DMS114 treated with DMSO at 0.1 percent for 48 hours (cell line): ENCODE data around the gene DEPDC1B.
"Not testable (repeated sequence)": the region's sequence is repeated elsewhere in the genome, so short reads cannot be mapped to it uniquely, and the experiment has no call there.

Experiments
- DNase-seq: peaks from one replicate; lab custom pipeline; 2025; ENCODE audit not compliant: unreplicated experiment; lab: John Stamatoyannopoulos, UW

Gene DEPDC1B

DNA sequence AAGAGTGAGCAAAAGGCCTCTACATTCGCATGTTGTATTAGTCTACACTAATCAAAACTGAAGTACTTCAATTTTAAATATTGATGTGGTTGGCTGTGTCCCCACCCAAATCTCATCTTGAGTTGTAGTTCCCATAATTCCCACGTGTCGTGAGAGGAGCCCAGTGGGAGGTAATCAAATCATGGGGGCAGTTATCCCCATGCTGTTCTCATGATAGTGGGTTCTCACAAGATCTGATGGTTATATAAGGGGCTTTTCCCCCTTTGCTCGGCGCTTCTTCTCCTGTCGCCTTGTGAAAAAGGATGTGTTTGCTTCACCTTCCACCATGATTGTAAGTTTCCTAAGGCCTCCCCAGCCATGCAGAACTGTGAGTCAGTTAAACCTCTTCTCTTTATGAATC, 112.7 kb downstream of the DEPDC1B start:
- DNase-seq = not testable (repeated sequence)

DNA sequence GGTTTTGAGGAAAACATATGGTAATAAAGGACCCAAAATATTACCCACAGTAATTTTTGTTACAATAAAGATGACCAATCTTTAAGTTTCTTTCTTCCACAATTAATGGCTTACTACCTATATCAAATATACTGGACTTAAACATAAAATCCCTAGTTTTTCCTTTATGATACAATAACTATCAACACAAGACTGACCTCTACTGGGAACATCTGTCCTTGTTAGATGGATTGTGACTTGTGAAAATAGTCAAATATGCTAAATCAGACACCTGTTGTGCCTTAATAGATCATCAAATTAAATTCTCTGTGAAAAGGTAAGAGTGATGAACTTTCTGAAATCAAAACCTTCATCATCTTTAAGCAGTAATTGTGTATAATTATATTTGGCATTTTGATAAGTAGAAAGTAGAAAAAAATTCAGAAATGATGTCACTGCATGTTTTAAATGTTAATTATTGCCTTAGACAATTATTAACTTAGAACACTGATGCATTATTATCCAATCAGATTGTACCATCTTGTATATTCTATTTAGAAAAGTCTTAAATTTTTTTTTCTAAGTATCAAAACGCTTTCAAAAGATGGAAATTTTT, 113.6 kb downstream of the DEPDC1B start:
- no peak for DNase-seq

DNA sequence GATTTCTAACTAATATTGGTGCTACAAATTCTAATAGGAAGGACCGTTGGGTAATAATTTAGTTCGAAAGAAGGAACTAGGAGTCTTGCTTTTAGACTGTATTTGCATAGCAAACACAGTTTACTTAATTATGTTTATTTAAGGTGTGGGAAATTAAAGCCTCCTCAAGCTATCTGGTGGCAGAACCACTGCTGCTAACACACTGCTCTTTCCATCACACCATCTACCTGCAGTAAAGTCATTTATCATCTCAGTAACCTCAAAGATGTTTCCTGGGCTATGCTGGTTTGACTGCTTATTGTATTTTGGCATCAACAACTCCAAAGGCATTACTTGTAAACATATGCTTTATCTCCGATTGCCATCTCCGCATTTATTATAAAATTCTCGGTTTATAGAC, 114.3 kb downstream of the DEPDC1B start:
- DNase-seq = no peak

DNA sequence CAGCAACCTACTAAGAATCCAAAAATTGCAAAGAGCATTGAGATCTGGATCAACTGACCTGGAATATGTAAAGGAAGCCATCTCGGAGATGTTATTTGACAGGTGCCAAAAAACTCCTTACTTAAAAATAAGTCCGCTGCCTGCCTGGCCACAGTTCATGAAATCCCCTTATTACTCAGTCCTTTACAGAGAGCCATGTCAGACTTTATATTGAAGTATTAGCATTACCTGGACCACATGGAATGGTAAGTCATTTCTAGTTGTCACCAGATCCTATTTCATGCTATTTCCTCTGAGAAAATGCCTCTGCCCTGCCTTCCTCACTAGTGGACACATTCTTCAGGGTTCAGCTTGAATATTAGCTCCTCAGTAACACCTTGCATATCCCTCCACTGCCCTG, 115.7 kb downstream of the DEPDC1B start:
- no peak for DNase-seq

DNA sequence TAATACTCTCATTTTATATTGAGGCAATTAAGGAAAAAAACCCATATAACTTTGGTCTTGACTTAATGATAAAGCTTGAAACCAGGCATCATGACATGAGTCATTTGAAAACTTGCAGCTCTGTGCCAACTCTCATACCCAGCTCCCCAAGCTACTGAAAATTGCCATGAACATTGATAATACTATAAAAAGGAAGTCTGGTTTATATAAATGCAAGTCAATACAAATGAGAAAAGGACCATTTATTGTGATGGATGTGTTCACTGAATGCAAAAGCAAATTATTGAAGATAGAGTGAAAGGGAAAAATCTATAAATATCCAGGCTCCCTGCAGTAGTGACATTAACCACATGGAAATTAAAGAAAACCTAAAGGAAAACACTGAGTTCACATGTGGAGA, 116.3 kb downstream of the DEPDC1B start:
- DNase-seq = no peak

DNA sequence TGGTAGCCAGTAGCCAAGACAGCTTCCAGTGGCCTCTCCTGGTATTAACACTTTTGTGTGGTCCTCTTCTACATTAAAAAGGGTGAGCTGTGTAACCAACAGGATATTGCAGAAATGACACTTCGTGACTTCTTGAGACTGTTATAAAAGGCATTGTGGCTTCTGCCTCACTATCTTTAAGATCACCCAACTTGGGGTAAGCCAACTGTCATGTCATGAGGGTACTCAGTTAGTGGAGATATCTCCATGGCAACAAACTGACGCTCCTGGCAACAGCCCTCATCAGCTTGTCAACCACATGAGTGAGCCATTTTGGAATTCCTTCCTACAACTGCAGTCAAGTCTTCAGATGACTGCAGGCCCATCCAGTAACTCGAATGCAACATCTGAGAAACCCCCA, 121.7 kb downstream of the DEPDC1B start:
- DNase-seq = no peak

DNA sequence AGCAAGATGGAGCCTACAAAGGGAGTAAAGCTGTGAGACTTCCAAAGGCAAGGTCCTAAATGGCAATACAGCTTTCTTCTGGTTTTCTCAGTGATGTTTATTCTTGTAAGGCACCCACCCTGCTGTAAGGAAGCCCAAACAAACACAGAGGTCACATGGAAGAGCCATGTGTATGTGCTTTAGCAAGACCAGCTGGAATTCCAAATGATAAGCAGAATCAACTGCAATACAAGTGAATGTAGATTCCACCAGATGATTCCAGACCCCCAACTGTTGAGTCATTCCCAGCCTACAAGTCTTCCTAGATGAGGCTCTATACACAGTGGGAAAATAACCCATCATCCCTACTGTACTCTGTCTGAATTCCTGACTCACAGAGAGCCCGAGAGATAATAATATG, 122.8 kb downstream of the DEPDC1B start:
- DNase-seq = no peak

DNA sequence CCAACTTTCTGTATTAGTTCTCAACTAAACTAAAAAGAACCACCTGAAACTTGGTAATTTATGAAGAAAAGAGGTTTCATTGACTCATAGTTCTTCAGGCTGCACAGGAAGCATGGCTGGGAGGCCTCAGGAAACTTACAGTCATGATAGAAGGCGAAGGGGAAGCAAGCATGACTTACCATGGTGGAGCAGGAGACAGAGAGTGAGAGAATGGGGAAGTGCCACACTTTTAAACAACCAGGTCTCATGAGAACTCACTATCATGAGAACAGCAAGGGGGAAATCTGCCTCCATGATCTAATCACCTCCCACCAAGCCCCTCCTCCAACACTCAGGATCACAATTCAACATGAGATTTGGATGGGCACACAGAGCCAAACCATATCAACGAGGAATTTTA, 123.5 kb downstream of the DEPDC1B start:
- no peak for DNase-seq

DNA sequence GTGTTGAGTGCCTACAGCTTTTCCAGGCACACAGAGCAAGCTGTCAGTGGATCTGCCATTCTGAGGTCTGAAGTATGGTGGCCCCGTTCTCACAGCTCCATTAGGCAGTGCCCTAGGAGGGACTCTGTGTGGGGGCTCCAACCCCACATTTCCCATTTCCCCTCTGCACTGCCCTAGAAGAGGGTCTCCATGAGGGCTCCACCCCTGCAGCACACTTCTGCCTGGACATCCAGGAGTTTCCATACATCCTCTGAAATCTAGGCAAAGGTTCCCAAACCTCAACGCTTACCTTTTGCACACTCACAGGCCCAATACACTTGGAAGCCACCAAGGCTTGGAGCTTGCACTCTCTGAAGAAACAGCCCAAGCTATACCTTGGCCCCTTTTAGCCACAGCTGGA, 131.3 kb downstream of the DEPDC1B start:
- no peak for DNase-seq

DNA sequence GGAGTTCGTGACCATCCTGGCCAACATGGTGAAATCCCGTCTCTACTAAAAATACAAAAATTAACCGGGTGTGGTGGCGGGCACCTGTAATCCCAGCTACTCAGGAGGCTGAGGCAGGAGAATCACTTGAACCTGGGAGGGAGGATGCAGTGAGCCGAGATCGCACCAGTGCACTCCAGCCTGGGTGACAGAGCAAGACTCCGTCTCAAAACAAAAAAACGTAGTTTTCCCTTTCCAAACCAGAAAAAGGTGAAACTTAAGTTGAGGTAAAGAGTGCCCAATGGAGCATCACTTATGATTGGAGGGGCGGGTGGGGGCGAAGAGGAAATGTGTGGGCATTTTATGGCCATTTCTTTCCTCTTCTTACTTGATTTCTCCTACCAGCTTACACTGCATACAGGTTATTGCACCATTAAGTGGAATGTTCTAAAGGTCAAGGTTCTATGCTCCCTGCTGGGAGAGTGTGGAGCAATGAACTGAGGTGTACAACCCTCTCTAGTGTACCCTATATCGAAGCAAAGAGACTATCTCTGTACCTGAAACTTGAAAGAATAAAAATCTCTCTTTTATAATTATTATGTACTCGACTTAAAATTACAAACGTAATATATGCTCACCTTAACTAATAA, 136.2 kb downstream of the DEPDC1B start:
- no peak for DNase-seq

DNA sequence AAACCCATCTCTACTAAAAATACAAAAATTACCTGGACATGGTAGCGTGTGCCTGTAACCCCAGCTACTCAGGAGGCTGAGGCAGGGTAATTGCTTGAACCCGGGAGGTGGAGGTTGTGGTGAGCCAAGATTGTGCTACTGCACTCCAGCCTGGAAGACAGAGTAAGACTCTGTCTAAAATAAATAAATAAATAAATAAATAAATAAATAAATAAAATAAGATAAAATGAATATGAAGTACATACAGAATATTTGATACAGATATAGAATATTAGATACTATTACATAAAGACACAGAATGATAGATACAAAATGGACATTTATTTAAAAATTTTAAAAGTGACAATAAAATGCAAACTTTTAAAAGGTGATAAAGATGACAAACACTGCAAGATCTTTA, 146.7 kb downstream of the DEPDC1B start:
- not testable (repeated sequence) for DNase-seq

DNA sequence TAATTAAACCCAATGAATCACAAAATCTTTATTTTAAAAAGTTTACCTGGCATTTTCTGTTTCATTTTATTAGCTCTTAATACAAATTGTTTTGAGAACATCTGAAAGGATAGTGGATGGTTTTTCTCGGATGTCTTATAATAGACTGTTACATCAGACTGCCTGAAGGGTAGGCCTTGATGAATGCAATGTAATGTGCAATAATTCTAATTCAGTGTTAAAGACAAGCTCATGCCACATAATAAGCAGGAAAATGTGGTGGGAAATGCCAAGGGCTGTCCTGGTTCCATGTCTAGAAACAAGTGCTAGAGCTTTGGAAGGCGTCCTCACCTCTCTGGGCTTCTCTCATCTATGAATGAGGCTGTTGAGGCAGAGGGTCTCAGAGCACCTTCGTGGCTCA, 148.1 kb downstream of the DEPDC1B start:
- DNase-seq = no peak

DNA sequence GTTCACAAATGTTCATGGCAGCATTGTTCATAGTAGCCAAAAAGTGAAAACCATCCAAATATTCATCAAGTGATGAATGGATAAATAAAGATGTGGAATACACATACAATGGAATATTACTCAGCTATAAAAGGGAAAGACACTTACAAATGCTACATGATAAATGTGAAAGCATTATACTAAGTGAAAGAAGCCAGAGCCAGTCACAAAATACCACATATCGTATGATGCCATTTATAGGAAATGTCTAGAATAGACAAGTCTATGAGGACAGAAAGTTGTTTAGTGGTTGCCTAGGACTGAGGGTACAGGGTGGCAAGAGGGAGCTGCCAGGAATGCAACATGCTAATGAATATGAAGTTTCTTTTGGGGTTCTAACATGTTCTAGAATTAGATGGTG, 148.7 kb downstream of the DEPDC1B start:
- DNase-seq = no peak

DNA sequence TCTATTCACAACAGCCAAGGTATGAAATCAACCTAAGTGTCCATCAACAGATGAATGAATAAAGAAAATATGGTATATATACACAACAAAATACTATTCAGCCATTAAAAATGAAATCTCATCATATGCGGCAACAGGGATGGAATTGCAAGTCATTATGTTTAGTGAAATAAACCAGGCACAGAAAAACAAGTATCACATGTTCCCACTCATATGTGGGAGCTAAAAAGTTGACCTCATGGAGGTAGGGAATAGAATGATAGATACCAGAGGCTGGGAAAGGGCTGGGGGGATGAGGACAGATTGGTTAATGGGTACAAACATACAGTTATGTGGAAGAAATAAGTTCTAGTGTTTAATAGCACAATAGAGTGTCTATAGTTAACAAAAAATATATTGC, 149.7 kb downstream of the DEPDC1B start:
- DNase-seq = no peak

DNA sequence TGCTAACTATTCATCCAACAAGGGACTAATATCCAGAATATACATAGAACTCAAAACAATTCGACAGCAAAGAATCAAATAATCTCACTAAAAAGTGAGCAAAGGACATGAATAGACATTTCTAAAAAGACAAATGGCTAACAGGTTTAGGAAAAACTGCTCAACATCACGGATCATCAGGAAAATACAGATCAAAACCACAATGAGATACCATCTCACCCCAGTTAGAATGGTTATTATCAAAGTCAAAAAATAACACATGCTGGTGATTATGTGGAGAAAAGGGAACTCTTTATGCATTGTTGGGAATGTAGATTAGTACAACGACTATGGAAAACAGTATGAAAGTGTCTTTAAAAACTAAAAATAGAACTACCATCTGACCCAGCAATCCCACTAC, 150.1 kb downstream of the DEPDC1B start:
- no peak for DNase-seq
